Measurements from ENCODE around the gene PRKCE. TPM values are rescaled to one million over a fixed set of nuclear protein-coding genes. Genes with fewer than 3 reads are reported as not detected.

The PRKCE gene
- polyA plus RNA-seq, 1 of the 3 experiments (the other 2 are of a cell fraction): 16.3 TPM

DNA sequence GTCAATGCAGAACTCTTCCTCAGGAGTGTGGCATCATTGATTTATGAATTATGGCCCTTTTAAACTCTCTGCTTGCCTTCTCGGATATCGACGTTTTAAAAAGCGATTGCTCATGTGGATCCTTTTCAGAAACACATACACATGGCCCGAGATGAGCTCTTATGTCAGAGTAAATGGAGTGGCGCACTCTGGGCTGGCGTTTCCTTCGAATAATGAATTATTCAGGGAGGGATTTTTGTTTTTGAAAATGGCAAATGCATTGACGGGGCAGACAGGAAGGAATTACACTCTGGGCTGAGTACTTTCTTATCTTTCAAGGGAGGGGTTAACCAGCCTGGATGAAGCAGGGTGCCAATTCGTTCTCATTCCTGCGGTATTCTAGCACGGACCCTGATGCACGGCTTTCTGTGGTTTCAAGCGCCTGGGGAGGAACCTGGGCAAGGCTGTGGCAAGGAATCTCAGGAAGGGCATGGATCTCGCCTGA, 142.7 kb downstream of the PRKCE start:
- H4K20me1 ChIP-seq (ENCODE audit: insufficient read depth): peaks cover 3% of the 10 kb centered on the region; the same call in 1 of the 2 replicates
- H3K27ac ChIP-seq (ENCODE audit: low read depth in 2 of 2, low read length in 1 of 2): no peak overlapping the region
- ChIA-PET CTCF (interaction anchor here (1.4 to 2.5 kb wide), 2 partner anchors 16 to 142 kb away, joined by 5 to 10 read pairs; no protein-coding TSS in a partner anchor), POLR2A (no interaction called here)
- TF ChIP-seq, protein P1, sequence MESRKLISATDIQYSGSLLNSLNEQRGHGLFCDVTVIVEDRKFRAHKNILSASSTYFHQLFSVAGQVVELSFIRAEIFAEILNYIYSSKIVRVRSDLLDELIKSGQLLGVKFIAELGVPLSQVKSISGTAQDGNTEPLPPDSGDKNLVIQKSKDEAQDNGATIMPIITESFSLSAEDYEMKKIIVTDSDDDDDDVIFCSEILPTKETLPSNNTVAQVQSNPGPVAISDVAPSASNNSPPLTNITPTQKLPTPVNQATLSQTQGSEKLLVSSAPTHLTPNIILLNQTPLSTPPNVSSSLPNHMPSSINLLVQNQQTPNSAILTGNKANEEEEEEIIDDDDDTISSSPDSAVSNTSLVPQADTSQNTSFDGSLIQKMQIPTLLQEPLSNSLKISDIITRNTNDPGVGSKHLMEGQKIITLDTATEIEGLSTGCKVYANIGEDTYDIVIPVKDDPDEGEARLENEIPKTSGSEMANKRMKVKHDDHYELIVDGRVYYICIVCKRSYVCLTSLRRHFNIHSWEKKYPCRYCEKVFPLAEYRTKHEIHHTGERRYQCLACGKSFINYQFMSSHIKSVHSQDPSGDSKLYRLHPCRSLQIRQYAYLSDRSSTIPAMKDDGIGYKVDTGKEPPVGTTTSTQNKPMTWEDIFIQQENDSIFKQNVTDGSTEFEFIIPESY (IDR thresholded peaks at IDR 0.05; ENCODE audit: borderline replicate concordance, low read depth): no peak
- TF ChIP-seq NFIC (IDR thresholded peaks at IDR 0.05; ENCODE audit: borderline replicate concordance) (no peak), POLR2AphosphoS5 (IDR thresholded peaks at IDR 0.05; ENCODE audit: low read depth, low read length) (no peak), RXRA (IDR thresholded peaks at IDR 0.05; ENCODE audit: borderline replicate concordance, low read depth) (no peak), MXI1 (IDR thresholded peaks at IDR 0.05; ENCODE audit: low read depth, low read length) (no peak), ELF1 (IDR thresholded peaks at IDR 0.05) (no peak)
- TF ChIP-seq, protein P2, sequence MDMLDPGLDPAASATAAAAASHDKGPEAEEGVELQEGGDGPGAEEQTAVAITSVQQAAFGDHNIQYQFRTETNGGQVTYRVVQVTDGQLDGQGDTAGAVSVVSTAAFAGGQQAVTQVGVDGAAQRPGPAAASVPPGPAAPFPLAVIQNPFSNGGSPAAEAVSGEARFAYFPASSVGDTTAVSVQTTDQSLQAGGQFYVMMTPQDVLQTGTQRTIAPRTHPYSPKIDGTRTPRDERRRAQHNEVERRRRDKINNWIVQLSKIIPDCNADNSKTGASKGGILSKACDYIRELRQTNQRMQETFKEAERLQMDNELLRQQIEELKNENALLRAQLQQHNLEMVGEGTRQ (IDR thresholded peaks at IDR 0.05; ENCODE audit: borderline replicate concordance, low read depth, low read length): no peak
- TF ChIP-seq, protein P3, sequence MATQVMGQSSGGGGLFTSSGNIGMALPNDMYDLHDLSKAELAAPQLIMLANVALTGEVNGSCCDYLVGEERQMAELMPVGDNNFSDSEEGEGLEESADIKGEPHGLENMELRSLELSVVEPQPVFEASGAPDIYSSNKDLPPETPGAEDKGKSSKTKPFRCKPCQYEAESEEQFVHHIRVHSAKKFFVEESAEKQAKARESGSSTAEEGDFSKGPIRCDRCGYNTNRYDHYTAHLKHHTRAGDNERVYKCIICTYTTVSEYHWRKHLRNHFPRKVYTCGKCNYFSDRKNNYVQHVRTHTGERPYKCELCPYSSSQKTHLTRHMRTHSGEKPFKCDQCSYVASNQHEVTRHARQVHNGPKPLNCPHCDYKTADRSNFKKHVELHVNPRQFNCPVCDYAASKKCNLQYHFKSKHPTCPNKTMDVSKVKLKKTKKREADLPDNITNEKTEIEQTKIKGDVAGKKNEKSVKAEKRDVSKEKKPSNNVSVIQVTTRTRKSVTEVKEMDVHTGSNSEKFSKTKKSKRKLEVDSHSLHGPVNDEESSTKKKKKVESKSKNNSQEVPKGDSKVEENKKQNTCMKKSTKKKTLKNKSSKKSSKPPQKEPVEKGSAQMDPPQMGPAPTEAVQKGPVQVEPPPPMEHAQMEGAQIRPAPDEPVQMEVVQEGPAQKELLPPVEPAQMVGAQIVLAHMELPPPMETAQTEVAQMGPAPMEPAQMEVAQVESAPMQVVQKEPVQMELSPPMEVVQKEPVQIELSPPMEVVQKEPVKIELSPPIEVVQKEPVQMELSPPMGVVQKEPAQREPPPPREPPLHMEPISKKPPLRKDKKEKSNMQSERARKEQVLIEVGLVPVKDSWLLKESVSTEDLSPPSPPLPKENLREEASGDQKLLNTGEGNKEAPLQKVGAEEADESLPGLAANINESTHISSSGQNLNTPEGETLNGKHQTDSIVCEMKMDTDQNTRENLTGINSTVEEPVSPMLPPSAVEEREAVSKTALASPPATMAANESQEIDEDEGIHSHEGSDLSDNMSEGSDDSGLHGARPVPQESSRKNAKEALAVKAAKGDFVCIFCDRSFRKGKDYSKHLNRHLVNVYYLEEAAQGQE (IDR thresholded peaks at IDR 0.05; ENCODE audit: low read depth, low read length): no peak
- TF ChIP-seq, protein P4, sequence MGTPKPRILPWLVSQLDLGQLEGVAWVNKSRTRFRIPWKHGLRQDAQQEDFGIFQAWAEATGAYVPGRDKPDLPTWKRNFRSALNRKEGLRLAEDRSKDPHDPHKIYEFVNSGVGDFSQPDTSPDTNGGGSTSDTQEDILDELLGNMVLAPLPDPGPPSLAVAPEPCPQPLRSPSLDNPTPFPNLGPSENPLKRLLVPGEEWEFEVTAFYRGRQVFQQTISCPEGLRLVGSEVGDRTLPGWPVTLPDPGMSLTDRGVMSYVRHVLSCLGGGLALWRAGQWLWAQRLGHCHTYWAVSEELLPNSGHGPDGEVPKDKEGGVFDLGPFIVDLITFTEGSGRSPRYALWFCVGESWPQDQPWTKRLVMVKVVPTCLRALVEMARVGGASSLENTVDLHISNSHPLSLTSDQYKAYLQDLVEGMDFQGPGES (IDR thresholded peaks at IDR 0.05; ENCODE audit: low read depth, low read length): no peak
- TF ChIP-seq, protein P5, sequence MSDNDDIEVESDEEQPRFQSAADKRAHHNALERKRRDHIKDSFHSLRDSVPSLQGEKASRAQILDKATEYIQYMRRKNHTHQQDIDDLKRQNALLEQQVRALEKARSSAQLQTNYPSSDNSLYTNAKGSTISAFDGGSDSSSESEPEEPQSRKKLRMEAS (IDR thresholded peaks at IDR 0.05; ENCODE audit: low read depth): no peak
- TF ChIP-seq, protein P6, sequence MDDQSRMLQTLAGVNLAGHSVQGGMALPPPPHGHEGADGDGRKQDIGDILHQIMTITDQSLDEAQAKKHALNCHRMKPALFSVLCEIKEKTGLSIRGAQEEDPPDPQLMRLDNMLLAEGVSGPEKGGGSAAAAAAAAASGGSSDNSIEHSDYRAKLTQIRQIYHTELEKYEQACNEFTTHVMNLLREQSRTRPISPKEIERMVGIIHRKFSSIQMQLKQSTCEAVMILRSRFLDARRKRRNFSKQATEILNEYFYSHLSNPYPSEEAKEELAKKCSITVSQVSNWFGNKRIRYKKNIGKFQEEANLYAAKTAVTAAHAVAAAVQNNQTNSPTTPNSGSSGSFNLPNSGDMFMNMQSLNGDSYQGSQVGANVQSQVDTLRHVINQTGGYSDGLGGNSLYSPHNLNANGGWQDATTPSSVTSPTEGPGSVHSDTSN (IDR thresholded peaks at IDR 0.05): no peak
- 89% methylated on average over 15 of the region's 15 CpGs for WGBS (ENCODE audit: low lambda C conversion rate)
- H3K4me1 ChIP-seq (ENCODE audit: control insufficient read depth in 1 of 2, insufficient read depth in 2 of 2, low read depth in 1 of 2, low read length in 1 of 2): peaks cover 0 to 18% of the 10 kb centered on the region in 2 experiments; a peak in 1 of 4 replicates
- no peaks in the 10 kb centered on the region for H3K27me3 ChIP-seq (ENCODE audit: insufficient read depth)
- H3K9me2 ChIP-seq: no peaks in the 10 kb centered on the region
- H3K9me3 ChIP-seq: no peaks in the 10 kb centered on the region
- no peaks in the 10 kb centered on the region for H3F3A ChIP-seq (replicated peaks; ENCODE audit: insufficient read depth)
- H3K4me3 ChIP-seq (ENCODE audit: low read depth in 2 of 2, low read length in 1 of 2): no peak overlapping the region
- no peak for DNase-seq
- H3K4me2 ChIP-seq: no peak overlapping the region
- H3K79me2 ChIP-seq (ENCODE audit: insufficient read depth): no peaks in the 10 kb centered on the region
- H2AFZ ChIP-seq (ENCODE audit: low read depth): no peak overlapping the region
- no peak overlapping the region for H3K9ac ChIP-seq
- no peaks in the 10 kb centered on the region for H3K36me3 ChIP-seq (replicated peaks in 1 of 2; ENCODE audit: control insufficient read depth in 1 of 2, insufficient read depth in 2 of 2, low read length in 1 of 2)

Measured in SK-N-SH (cell line).